Heart left ventricle (tissue), 13 donors: ENCODE data around the gene TENT4B.

Experiments
- CTCF ChIP-seq, 12 donors: fragments of 200-600 bp; sonication (generic) in 4 of 12; IDR thresholded peaks; one replicate each; pipeline versions ENCODE4 v1.5.0 to v1.8.0; 2018 to 2022; ENCODE audit warnings: antibody characterized with exemption in 12 of 12, mild to moderate bottlenecking in 5 of 12
- POLR2A ChIP-seq, 2 donors: fragments of 450-650 bp; IDR thresholded peaks; one replicate each; pipeline ENCODE4 v1.6.1; 2017; ENCODE audit warnings: antibody characterized with exemption in 2 of 2, mild to moderate bottlenecking in 2 of 2, moderate library complexity in 2 of 2
- donor health status: ischemic (EF 13 %, LVEDD 7.1; RV severe dilation, severe dysfunction).
- donor health status: DM: no; HTN: yes; CAD: no.
- donor health status: DM: no; HTN: no; CAD: no.
- donor health status: ischemic (EF 25% LVEDD 6.9; RV normal size, moderate dysfunction).
- donor health status: ischemic (EF 25% LVEDD 5.7; RV mildly dilated, moderate dysfunction).
- donor health status: ischemic (EF 35%, LVEDD 5.7; RV mildly dilated, moderate dysfunction).
- donor health status: nonischemic (EF 11% LVEDD 7.7; RV severe dilation, severe dysfunction).
- donor health status: DM: yes; HTN: yes; CAD: no.
- donor health status: PGD.
- donor health status: ischemic (EF 29% LVEDD 5.4; RV normal size, mild dysfunction).
- donor health status: nonischemic (EF 23%, LVEDD 6.1; RV moderate dilation, normal function).

- TF ChIP-seq CTCF (IDR thresholded peaks at IDR 0.05) (no peak), POLR2A (IDR thresholded peaks at IDR 0.05) (no peak)
These were observed 50.0 kb downstream of the TENT4B start for GRCh38 chr16:50202926-50203624.
